Glomerular visceral epithelial cell (primary cell): ENCODE measurements around the gene MLXIP.
"Not testable (repeated sequence)": the region's sequence is repeated elsewhere in the genome, so short reads cannot be mapped to it uniquely, and the experiment has no call there.

Source experiments
- DNase-seq: peaks from one replicate; pipeline ENCODE4 v3.0.0-alpha.2; 2016; ENCODE audit errors: extremely low spot score

MLXIP gene

GRCh38 chr12:122054842-122055520, 23.6 kb upstream of the MLXIP start:
- no peak for DNase-seq

- DNase-seq = not testable (repeated sequence)
Measured at GRCh38 chr12:122056406-122056805, 22.1 kb upstream of the MLXIP start.

GRCh38 chr12:122057007-122057735, 21.4 kb upstream of the MLXIP start:
- DNase-seq = no peak

- no peak for DNase-seq
Measured at GRCh38 chr12:122057769-122058168, 20.8 kb upstream of the MLXIP start.

GRCh38 chr12:122058549-122059149, 19.9 kb upstream of the MLXIP start:
- DNase-seq = no peak

GRCh38 chr12:122059203-122059960, 19.2 kb upstream of the MLXIP start:
- no peak for DNase-seq

GRCh38 chr12:122060081-122060501, 18.5 kb upstream of the MLXIP start:
- no peak for DNase-seq

- no peak for DNase-seq
Measured at GRCh38 chr12:122061253-122061652, 17.3 kb upstream of the MLXIP start.

GRCh38 chr12:122062832-122063693, 15.5 kb upstream of the MLXIP start:
- peak; percentile 78 for DNase-seq

- DNase-seq = no peak
Measured at GRCh38 chr12:122063694-122064024, 14.9 kb upstream of the MLXIP start.

GRCh38 chr12:122064025-122064777, 14.4 kb upstream of the MLXIP start:
- DNase-seq = peak; percentile 97

- peak; percentile 95 for DNase-seq
Measured at GRCh38 chr12:122064780-122065588, 13.6 kb upstream of the MLXIP start.

- no peak for DNase-seq
Measured at GRCh38 chr12:122067548-122067947, 11.0 kb upstream of the MLXIP start.

- no peak for DNase-seq
Measured at GRCh38 chr12:122067966-122068365, 10.6 kb upstream of the MLXIP start.

GRCh38 chr12:122072031-122072970, 6.3 kb upstream of the MLXIP start:
- peak; percentile 79 for DNase-seq

GRCh38 chr12:122073815-122074214, 4.7 kb upstream of the MLXIP start:
- no peak for DNase-seq

- DNase-seq = no peak
Measured at GRCh38 chr12:122076743-122077495, 1.6 kb upstream of the MLXIP start.

GRCh38 chr12:122079033-122079531, 526 bp downstream of the MLXIP start:
- DNase-seq = no peak
